Measurements from ENCODE around the gene PPP2R3C.
"Not testable (repeated sequence)": the region's sequence is repeated elsewhere in the genome, so short reads cannot be mapped to it uniquely, and the experiment has no call there.

Gene PPP2R3C

DNA sequence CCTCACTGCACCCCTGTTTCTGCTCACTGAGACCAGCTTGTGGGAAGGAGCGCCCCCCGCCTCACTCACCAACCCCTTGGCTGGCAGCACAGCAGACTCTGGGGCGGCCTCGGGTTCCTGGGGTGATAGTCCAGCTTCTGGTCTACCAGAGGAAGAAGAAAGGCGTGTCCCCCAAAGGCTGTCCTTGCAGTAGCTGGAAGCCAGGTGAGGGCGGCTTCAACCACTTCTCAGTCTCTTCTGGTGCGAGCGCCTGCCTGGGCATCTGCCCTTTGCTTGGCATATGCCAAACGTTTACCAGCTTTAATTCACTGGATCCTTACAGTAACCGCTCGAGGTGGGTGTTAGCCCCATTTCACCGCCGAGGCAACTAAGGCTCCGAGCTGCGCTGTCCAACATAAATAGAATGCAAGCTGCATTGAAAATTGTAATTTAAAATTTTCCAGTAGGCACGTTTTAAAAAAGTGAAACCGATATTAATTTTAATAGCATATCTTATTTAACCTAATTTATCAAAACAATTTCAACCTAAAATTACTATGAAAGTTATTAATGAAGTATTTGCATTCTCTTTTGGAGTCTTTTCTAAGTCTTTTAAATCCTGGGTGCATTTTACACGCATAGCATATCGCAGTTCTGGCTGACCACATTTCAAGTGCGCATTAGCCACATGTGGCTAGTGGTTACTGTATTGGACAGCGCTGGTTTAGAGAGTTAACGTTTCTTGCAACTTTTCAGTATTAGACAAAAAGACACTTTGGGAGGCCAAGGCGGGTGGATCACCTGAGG is 74.8 kb downstream of the PPP2R3C start:
- DNase-seq (ENCODE audit: low read depth): peak; percentile 13
- peak overlapping the region; percentile 70 for H3K4me3 ChIP-seq (ENCODE audit: low read depth, low read length)
- TF ChIP-seq, protein P1, sequence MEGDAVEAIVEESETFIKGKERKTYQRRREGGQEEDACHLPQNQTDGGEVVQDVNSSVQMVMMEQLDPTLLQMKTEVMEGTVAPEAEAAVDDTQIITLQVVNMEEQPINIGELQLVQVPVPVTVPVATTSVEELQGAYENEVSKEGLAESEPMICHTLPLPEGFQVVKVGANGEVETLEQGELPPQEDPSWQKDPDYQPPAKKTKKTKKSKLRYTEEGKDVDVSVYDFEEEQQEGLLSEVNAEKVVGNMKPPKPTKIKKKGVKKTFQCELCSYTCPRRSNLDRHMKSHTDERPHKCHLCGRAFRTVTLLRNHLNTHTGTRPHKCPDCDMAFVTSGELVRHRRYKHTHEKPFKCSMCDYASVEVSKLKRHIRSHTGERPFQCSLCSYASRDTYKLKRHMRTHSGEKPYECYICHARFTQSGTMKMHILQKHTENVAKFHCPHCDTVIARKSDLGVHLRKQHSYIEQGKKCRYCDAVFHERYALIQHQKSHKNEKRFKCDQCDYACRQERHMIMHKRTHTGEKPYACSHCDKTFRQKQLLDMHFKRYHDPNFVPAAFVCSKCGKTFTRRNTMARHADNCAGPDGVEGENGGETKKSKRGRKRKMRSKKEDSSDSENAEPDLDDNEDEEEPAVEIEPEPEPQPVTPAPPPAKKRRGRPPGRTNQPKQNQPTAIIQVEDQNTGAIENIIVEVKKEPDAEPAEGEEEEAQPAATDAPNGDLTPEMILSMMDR (IDR thresholded peaks at IDR 0.05; ENCODE audit: low read depth, low read length, missing control alignments): no peak

DNA sequence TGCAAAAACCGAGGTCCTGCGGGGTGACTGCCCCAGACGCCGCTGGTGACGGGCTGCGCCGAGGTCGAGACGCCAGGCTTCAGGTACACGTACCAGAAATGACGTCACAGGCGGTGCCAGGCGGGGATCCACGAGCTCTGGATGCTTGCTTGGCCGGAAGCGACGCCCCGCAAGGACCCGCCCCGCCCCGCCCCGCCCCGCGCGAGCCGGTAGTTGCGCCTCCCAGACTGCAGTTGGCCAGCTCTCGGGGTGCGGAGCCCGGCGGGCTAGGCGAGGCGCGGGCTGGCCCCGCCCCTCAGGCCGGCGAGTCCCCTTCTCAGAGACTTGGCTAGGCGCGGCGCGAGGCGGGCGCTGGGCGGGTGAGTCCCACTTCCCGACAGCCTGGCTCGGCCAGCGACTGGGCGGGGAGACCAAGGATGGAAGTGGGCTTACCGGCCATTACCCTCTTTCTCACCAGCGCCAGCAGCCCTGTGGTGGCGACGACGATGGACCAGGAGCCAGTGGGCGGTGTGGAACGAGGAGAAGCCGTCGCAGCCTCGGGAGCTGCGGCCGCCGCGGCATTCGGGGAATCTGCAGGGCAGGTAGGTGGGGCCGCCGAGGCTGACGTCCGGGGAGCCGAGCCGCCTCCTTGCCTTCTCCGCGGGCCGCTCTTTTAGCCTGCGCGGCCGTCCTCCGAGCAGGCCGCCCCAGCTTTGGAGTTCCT is 75.6 kb downstream of the PPP2R3C start, which contains the start of gene FAM177A1:
Gene FAM177A1 (plus strand): TSS at position 225 of the 703 bp plus-strand sequence. CDS start 192 bp downstream, at position 417.
- DNase-seq (ENCODE audit: low read depth): peak; percentile 91
- H3K4me3 ChIP-seq (ENCODE audit: low read depth, low read length): peak within 1 kb of the TSS; percentile 70
- TF ChIP-seq, protein P1 (IDR thresholded peaks at IDR 0.05; ENCODE audit: low read depth, low read length, missing control alignments): no peak

DNA sequence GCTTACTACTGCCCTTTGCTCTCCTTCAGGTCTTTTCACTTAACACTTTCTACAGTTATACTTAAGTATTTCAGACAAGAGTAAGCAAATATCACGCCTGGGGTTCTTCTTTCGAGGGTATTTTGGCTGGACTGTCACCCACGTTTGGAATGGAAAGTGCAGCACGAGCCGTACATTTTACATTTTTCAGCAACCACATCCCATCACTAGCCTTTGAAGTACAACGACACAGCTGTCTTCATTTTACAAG is 76.1 kb downstream of the PPP2R3C start:
- DNase-seq (ENCODE audit: low read depth): no peak
- peak overlapping the region; percentile 70 for H3K4me3 ChIP-seq (ENCODE audit: low read depth, low read length)

DNA sequence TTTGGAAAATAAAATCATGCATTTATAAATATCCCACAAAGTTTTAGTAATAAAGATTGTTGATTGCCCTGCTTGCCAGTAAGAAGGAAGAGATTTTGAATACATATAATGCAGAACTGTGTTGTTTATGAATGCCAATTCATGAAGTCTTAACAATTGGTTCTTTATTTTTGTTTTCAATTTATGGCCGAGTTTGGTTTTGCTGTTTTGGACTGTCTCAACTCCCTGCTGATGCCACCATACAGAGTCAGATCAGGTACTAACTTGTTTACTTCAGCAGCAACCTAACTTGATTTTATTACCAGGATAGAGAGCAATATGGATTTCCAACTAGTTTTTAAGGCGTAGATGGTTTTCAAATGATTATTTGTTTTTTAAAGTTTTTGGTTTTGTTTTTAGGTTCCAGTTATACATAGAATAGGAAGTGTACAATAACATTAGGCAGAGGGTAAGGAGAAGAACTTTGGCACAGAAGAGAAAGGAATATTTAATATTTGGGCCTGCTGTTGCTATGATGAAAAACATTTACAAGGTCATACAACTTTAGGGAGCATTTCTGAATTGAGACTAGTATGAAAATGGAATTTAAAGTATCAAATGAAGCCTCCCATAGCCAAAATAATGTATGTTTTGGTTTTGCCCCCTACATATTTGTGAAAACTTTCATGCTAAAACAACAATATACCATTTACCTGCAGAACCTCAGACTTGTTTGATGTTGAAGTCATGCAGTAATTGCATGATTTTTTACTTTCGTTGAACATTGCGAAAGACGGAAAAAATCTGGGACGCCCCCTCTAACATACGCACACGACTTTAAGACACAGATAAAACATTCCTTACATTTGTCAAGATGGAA is 76.6 kb downstream of the PPP2R3C start:
- H3K4me3 ChIP-seq (ENCODE audit: low read depth, low read length): peak overlapping the region; percentile 70

More for the DNA sequence above, 76.1 kb downstream of the PPP2R3C start:
- TF ChIP-seq, protein P1 (IDR thresholded peaks at IDR 0.05; ENCODE audit: low read depth, low read length, missing control alignments): no peak

DNA sequence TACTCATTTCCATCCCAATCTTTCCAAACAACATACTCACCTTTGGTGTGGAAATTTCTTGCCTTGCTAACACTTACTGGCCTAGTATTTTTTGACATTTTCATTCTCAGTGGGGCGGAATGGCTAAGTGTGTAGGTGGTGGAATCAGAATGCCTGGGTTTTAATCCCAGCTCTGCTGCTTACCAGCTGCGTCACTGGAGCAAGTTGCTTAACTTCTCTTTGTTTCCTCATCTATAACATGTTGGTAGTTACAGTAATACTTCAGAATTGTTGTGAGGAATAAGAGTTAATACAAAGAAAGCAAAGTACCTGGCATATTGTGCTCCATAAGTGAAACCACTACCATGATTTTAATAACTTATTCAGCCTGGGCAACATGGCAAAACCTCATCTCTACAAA is 78.7 kb downstream of the PPP2R3C start:
- TF ChIP-seq, protein P1 (IDR thresholded peaks at IDR 0.05; ENCODE audit: low read depth, low read length, missing control alignments): no peak
- DNase-seq (ENCODE audit: low read depth): no peak
- H3K4me3 ChIP-seq (ENCODE audit: low read depth, low read length): no peak overlapping the region

More for the DNA sequence above, 76.6 kb downstream of the PPP2R3C start:
- no peak for DNase-seq (ENCODE audit: low read depth)
- TF ChIP-seq, protein P1 (IDR thresholded peaks at IDR 0.05; ENCODE audit: low read depth, low read length, missing control alignments): no peak

DNA sequence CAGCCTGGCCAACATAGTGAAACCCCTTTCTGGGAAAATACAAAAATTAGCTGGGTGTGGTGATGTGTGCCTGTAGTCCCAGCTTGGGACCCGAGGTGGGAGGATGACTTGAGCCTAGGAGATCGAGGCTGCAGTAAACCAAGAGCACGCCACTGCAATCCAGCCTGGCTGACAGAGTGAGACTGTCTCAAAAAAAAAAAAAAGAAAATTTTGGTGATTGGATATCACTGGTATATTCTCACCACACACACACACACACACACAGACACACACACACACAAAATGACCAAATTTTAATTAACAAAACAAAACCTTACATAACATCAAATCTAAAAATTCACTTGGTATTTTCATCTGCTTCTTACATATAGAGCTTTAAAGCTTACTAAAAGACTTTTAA is 79.2 kb downstream of the PPP2R3C start:
- H3K4me3 ChIP-seq (ENCODE audit: low read depth, low read length): no peak overlapping the region
- TF ChIP-seq, protein P1 (IDR thresholded peaks at IDR 0.05; ENCODE audit: low read depth, low read length, missing control alignments): no peak
- no peak for DNase-seq (ENCODE audit: low read depth)

DNA sequence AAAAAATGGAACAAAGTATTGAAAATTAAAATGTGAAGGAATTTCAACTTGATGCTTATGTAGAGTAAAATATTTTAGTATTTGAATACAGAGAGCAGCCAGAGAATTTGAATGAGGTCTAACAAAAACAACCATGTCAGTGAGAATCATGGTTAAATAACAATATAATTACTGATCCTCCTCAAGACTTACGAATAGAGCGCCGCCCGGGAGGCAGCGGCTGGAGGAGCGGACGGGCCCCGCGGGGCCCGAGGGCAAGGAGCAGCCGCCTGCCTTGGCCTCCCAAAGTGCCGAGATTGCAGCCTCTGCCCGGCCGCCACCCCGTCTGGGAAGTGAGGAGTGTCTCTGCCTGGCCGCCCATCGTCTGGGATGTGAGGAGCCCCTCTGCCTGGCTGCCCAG is 83.5 kb downstream of the PPP2R3C start:
- not testable (repeated sequence) for DNase-seq (ENCODE audit: low read depth); H3K4me3 ChIP-seq (ENCODE audit: low read depth, low read length)
